ENCODE measurements around the gene LIF. TPM values are rescaled to one million over a fixed set of nuclear protein-coding genes. Genes with fewer than 3 reads are reported as not detected.

LIF gene
- total RNA-seq, 1 experiment from 2014 or later: 75.4 TPM

DNA sequence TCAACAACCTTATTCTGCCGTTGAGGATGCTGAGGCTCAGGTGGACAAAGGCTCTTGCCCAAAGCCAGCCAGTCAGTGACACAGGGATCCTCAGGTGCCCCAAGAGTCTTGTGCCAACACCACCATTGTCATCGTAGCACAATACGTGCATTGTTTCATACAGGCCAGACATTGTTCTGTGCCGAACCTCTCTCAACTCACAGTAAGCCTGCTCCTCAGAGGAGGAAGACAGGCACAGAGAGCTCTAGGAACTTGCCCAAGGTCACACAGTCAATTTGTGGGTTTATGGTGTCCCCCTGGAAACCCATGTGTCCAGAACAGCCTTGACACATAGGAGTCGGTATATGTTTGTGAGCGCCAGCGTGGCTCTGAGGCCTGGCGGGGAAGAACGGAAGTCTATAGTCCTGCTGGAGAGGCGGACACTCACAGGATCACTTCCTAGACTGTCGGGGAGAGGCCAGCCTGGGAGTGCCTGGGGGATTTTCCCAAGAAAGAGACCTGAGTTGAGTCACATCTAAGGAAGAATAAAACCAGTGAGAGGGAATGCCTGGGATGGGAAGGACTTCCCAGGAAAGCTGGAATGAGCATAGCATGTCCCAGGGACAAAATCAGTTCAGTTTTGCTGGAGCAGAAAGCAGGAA, 20.2 kb downstream of the LIF start:
- CTCF ChIA-PET: interaction anchor here (1.4 kb wide), 1 partner anchor 11 kb away, joined by 3 read pairs; no protein-coding TSS in a partner anchor
- H3K9ac ChIP-seq (ENCODE audit: low read length): peak overlapping the region; percentile 24
- ATAC-seq (no peak), DNase-seq (ENCODE audit: low read depth, low spot score) (no peak)
- BruUV-seq (replicated peaks): no TSS peak
- RAD21 ChIA-PET (ENCODE audit: low non-redundant PET in 1 of 2, low total read pairs in 2 of 2, uncharacterized antibody in 2 of 2, unreplicated experiment in 2 of 2): no interaction called here
- peak overlapping the region; percentile 92 for H3K27ac ChIP-seq (ENCODE audit: low read depth, low read length)
- H3K36me3 ChIP-seq (ENCODE audit: control insufficient read depth in 1 of 2, insufficient read depth in 2 of 2, low read length in 2 of 2): no peaks in the 10 kb centered on the region
- intact Hi-C loops (cut with micrococcal nuclease): no loop called here
- H3K4me3 ChIP-seq (replicated peaks in 1 of 2; ENCODE audit: low read depth in 1 of 2, low read length in 2 of 2): no peak overlapping the region
- no peaks in the 10 kb centered on the region for H4K20me1 ChIP-seq (ENCODE audit: insufficient read depth)
- TF ChIP-seq EGR1 (IDR thresholded peaks at IDR 0.05; ENCODE audit: low read depth): no peak
- no peak for TF ChIP-seq RAD21 (IDR thresholded peaks at IDR 0.05; ENCODE audit: low read depth)
- TF ChIP-seq POLR2AphosphoS5 (IDR thresholded peaks at IDR 0.05; ENCODE audit: low read depth, low read length): no peak
- TF ChIP-seq JUND (IDR thresholded peaks at IDR 0.05): no peak
- TF ChIP-seq SRF (IDR thresholded peaks at IDR 0.05; ENCODE audit: low read depth): no peak
- no peak for TF ChIP-seq SP1 (IDR thresholded peaks at IDR 0.05; ENCODE audit: low read depth)
- TF ChIP-seq SIN3A (IDR thresholded peaks at IDR 0.05; ENCODE audit: low read depth): no peak
- TF ChIP-seq, protein P1, sequence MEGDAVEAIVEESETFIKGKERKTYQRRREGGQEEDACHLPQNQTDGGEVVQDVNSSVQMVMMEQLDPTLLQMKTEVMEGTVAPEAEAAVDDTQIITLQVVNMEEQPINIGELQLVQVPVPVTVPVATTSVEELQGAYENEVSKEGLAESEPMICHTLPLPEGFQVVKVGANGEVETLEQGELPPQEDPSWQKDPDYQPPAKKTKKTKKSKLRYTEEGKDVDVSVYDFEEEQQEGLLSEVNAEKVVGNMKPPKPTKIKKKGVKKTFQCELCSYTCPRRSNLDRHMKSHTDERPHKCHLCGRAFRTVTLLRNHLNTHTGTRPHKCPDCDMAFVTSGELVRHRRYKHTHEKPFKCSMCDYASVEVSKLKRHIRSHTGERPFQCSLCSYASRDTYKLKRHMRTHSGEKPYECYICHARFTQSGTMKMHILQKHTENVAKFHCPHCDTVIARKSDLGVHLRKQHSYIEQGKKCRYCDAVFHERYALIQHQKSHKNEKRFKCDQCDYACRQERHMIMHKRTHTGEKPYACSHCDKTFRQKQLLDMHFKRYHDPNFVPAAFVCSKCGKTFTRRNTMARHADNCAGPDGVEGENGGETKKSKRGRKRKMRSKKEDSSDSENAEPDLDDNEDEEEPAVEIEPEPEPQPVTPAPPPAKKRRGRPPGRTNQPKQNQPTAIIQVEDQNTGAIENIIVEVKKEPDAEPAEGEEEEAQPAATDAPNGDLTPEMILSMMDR (IDR thresholded peaks at IDR 0.05 in 2 of 3, conservative IDR thresholded peaks at IDR 0.05 in 1 of 3; ENCODE audit: borderline replicate concordance in 1 of 3, insufficient read depth in 1 of 3, low read depth in 2 of 3, low read length in 2 of 3): no peak
- TF ChIP-seq, protein P2, sequence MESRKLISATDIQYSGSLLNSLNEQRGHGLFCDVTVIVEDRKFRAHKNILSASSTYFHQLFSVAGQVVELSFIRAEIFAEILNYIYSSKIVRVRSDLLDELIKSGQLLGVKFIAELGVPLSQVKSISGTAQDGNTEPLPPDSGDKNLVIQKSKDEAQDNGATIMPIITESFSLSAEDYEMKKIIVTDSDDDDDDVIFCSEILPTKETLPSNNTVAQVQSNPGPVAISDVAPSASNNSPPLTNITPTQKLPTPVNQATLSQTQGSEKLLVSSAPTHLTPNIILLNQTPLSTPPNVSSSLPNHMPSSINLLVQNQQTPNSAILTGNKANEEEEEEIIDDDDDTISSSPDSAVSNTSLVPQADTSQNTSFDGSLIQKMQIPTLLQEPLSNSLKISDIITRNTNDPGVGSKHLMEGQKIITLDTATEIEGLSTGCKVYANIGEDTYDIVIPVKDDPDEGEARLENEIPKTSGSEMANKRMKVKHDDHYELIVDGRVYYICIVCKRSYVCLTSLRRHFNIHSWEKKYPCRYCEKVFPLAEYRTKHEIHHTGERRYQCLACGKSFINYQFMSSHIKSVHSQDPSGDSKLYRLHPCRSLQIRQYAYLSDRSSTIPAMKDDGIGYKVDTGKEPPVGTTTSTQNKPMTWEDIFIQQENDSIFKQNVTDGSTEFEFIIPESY (IDR thresholded peaks at IDR 0.05; ENCODE audit: extremely low read depth, insufficient replicate concordance, low read length): no peak
- TF ChIP-seq, protein P3, sequence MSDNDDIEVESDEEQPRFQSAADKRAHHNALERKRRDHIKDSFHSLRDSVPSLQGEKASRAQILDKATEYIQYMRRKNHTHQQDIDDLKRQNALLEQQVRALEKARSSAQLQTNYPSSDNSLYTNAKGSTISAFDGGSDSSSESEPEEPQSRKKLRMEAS (IDR thresholded peaks at IDR 0.05): no peak
- no peak for TF ChIP-seq CBX3 (IDR thresholded peaks at IDR 0.05; ENCODE audit: low read depth)
- no peak for TF ChIP-seq CEBPB (IDR thresholded peaks at IDR 0.05; ENCODE audit: low read depth)
- TF ChIP-seq EZH2 (IDR thresholded peaks at IDR 0.05): no peak
- no peak for TF ChIP-seq EZH2phosphoT487 (IDR thresholded peaks at IDR 0.05; ENCODE audit: borderline replicate concordance)
- TF ChIP-seq, protein P4, sequence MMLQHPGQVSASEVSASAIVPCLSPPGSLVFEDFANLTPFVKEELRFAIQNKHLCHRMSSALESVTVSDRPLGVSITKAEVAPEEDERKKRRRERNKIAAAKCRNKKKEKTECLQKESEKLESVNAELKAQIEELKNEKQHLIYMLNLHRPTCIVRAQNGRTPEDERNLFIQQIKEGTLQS (IDR thresholded peaks at IDR 0.05): no peak
- no peak for TF ChIP-seq POLR2A (IDR thresholded peaks at IDR 0.05; ENCODE audit: borderline replicate concordance, extremely low read depth, insufficient read depth, insufficient read length)
- no peak for TF ChIP-seq ELF1 (IDR thresholded peaks at IDR 0.05; ENCODE audit: borderline replicate concordance, low read depth)
- no peak for TF ChIP-seq TCF7L2 (IDR thresholded peaks at IDR 0.05; ENCODE audit: borderline replicate concordance, extremely low read depth, insufficient read depth, insufficient read length)
- TF ChIP-seq YY1 (IDR thresholded peaks at IDR 0.05; ENCODE audit: extremely low read depth, insufficient replicate concordance, low read depth, low read length): no peak
- TF ChIP-seq, protein P5, sequence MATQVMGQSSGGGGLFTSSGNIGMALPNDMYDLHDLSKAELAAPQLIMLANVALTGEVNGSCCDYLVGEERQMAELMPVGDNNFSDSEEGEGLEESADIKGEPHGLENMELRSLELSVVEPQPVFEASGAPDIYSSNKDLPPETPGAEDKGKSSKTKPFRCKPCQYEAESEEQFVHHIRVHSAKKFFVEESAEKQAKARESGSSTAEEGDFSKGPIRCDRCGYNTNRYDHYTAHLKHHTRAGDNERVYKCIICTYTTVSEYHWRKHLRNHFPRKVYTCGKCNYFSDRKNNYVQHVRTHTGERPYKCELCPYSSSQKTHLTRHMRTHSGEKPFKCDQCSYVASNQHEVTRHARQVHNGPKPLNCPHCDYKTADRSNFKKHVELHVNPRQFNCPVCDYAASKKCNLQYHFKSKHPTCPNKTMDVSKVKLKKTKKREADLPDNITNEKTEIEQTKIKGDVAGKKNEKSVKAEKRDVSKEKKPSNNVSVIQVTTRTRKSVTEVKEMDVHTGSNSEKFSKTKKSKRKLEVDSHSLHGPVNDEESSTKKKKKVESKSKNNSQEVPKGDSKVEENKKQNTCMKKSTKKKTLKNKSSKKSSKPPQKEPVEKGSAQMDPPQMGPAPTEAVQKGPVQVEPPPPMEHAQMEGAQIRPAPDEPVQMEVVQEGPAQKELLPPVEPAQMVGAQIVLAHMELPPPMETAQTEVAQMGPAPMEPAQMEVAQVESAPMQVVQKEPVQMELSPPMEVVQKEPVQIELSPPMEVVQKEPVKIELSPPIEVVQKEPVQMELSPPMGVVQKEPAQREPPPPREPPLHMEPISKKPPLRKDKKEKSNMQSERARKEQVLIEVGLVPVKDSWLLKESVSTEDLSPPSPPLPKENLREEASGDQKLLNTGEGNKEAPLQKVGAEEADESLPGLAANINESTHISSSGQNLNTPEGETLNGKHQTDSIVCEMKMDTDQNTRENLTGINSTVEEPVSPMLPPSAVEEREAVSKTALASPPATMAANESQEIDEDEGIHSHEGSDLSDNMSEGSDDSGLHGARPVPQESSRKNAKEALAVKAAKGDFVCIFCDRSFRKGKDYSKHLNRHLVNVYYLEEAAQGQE (IDR thresholded peaks at IDR 0.05; ENCODE audit: low read depth): no peak
- no peaks in the 10 kb centered on the region for H3K79me2 ChIP-seq (ENCODE audit: insufficient read depth, low read length)
- POLR2A ChIA-PET: interaction anchor here (1.3 kb wide), 1 partner anchor 18 kb away, joined by 5 read pairs; no protein-coding TSS in a partner anchor
- no peaks in the 10 kb centered on the region; a peak in 1 of 4 replicates for H3K9me3 ChIP-seq (ENCODE audit: control insufficient read depth in 1 of 2, insufficient read depth in 1 of 2, low read depth in 1 of 2, low read length in 2 of 2)
- peak overlapping the region; percentile 55; the same call in 1 of the 2 replicates for H3K4me2 ChIP-seq (ENCODE audit: low read length)
- H2AFZ ChIP-seq (ENCODE audit: low read depth, low read length, poor library complexity, severe bottlenecking): no peak overlapping the region
- no peaks in the 10 kb centered on the region for H3K9me2 ChIP-seq (ENCODE audit: insufficient read depth)
- peaks cover 47 to 86% of the 10 kb centered on the region in 2 experiments for H3K4me1 ChIP-seq (ENCODE audit: control insufficient read depth in 1 of 2, insufficient read depth in 2 of 2, low read length in 2 of 2)
- no peaks in the 10 kb centered on the region for H3K27me3 ChIP-seq (ENCODE audit: insufficient read depth, low read length)
